HepG2 (cell line): ENCODE results near the gene ABCC5. TPM values are rescaled to one million over a fixed set of nuclear protein-coding genes. Genes with fewer than 3 reads are reported as not detected.

Experiments
- DBP ChIP-seq: sonication (generic); formaldehyde crosslinking; IDR thresholded peaks from 2 replicates; pipeline ENCODE4 v1.4.0; 2020; ENCODE audit warnings: missing genetic modification reagents; ENCODE audit errors: not compliant biosample characterization
- EEA1 ChIP-seq: sonication (generic); formaldehyde crosslinking; IDR thresholded peaks from 2 replicates; pipeline ENCODE4 v1.5.1; 2020; ENCODE audit warnings: mild to moderate bottlenecking, missing genetic modification reagents, borderline replicate concordance
- FOSL2 ChIP-seq: sonication (generic); formaldehyde crosslinking; IDR thresholded peaks from 2 replicates; pipeline ENCODE4 v1.4.0; 2020; ENCODE audit warnings: missing genetic modification reagents
- FOXM1 ChIP-seq: sonication (generic); formaldehyde crosslinking; IDR thresholded peaks from 2 replicates; pipeline ENCODE4 v1.5.0; 2020; ENCODE audit warnings: missing genetic modification reagents
- HNF4A ChIP-seq: sonication (generic); formaldehyde crosslinking; IDR thresholded peaks from 2 replicates; pipeline ENCODE4 v1.4.0; 2020; ENCODE audit warnings: missing genetic modification reagents
- HNF4G ChIP-seq, 2 experiments: sonication (generic) in 1 of 2; formaldehyde crosslinking in 1 of 2; IDR thresholded peaks; 2 replicates each; pipeline versions ENCODE4 v1.4.0 to v1.6.1; 2011 to 2020; ENCODE audit warnings: borderline replicate concordance in 2 of 2, low read depth in 2 of 2, mild to moderate bottlenecking in 2 of 2, low read length in 1 of 2, missing genetic modification reagents in 1 of 2, moderate library complexity in 1 of 2
- HNRNPLL ChIP-seq: fragments of 200-400 bp; formaldehyde crosslinking; IDR thresholded peaks from 2 replicates; pipeline ENCODE4 v1.6.1; 2017; ENCODE audit warnings: mild to moderate bottlenecking, low read depth, low read length; ENCODE audit not compliant: poor library complexity, severe bottlenecking
- LBX2 ChIP-seq: sonication (generic); formaldehyde crosslinking; IDR thresholded peaks from 2 replicates; pipeline ENCODE4 v1.5.0; 2020; ENCODE audit warnings: missing genetic modification reagents, mild to moderate bottlenecking, borderline replicate concordance
- MED13 ChIP-seq: sonication (generic); formaldehyde crosslinking; IDR thresholded peaks from 2 replicates; pipeline ENCODE4 v1.5.0; 2020; ENCODE audit warnings: missing genetic modification reagents
- MYNN ChIP-seq: sonication (generic); formaldehyde crosslinking; IDR thresholded peaks from 2 replicates; pipeline ENCODE4 v1.4.0; 2020; ENCODE audit warnings: mild to moderate bottlenecking, low read depth, missing genetic modification reagents
- NFATC3 ChIP-seq: sonication (generic); formaldehyde crosslinking; IDR thresholded peaks from 2 replicates; pipeline ENCODE4 v1.5.1; 2020; ENCODE audit warnings: mild to moderate bottlenecking, missing genetic modification reagents
- NFKB2 ChIP-seq: sonication (generic); formaldehyde crosslinking; IDR thresholded peaks from 2 replicates; pipeline ENCODE4 v1.4.0; 2020; ENCODE audit warnings: missing genetic modification reagents, borderline replicate concordance
- NR2C2 ChIP-seq: sonication (generic); formaldehyde crosslinking; IDR thresholded peaks from 2 replicates; pipeline ENCODE4 v1.4.0; 2020; ENCODE audit warnings: missing genetic modification reagents, mild to moderate bottlenecking, moderate library complexity, borderline replicate concordance
- SNRNP70 ChIP-seq: fragments of 200-400 bp; formaldehyde crosslinking; IDR thresholded peaks from 2 replicates; pipeline ENCODE4 v1.6.1; 2017; ENCODE audit warnings: mild to moderate bottlenecking, low read depth, low read length, moderate library complexity
- SUZ12 ChIP-seq: fragments of 150-350 bp; IDR thresholded peaks from 2 replicates; pipeline ENCODE4 v1.6.1; 2014; ENCODE audit warnings: low read depth, low read length
- TBX2 ChIP-seq: sonication (generic); formaldehyde crosslinking; IDR thresholded peaks from 2 replicates; pipeline ENCODE4 v1.5.0; 2020; ENCODE audit warnings: missing genetic modification reagents, mild to moderate bottlenecking, borderline replicate concordance
- TEAD3 ChIP-seq: optimal IDR thresholded peaks from 2 replicates; pipeline ENCODE3; 2016; ENCODE audit warnings: borderline replicate concordance
- ZBTB1 ChIP-seq: sonication (generic); formaldehyde crosslinking; IDR thresholded peaks from 2 replicates; pipeline ENCODE4 v1.4.0; 2020; ENCODE audit warnings: missing genetic modification reagents, borderline replicate concordance
- ZMYM2 ChIP-seq: sonication (generic); formaldehyde crosslinking; IDR thresholded peaks from 2 replicates; pipeline ENCODE4 v1.8.0; 2022; ENCODE audit warnings: mild to moderate bottlenecking, missing genetic modification reagents
- ZNF329 ChIP-seq: sonication (generic); formaldehyde crosslinking; IDR thresholded peaks from 2 replicates; pipeline ENCODE4 v1.9.0; 2021; ENCODE audit warnings: low read depth, mild to moderate bottlenecking, missing genetic modification reagents
- ZNF431 ChIP-seq: sonication (generic); formaldehyde crosslinking; IDR thresholded peaks from 2 replicates; pipeline ENCODE4 v1.9.0; 2022; ENCODE audit warnings: missing genetic modification reagents, low read depth, mild to moderate bottlenecking, borderline replicate concordance
- ZNF543 ChIP-seq: sonication (generic); formaldehyde crosslinking; IDR thresholded peaks from 2 replicates; pipeline ENCODE4 v1.4.0; 2020; ENCODE audit warnings: mild to moderate bottlenecking, missing genetic modification reagents
- ZNF737 ChIP-seq: sonication (generic); formaldehyde crosslinking; IDR thresholded peaks from 2 replicates; pipeline ENCODE4 v1.5.0; 2020; ENCODE audit warnings: missing genetic modification reagents, mild to moderate bottlenecking, borderline replicate concordance
- polyA plus RNA-seq, 8 experiments: library from polyadenylated mRNA; depleted of rRNA in 3 of 8; stranded (reverse) in 7 of 8; unstranded in 1 of 8; fragments of >200 nt; fragmentation: Illumina TruSeq in 4 of 8; extraction: Trizol in 4 of 8; gene quantifications; 2 replicates each; pipeline versions ENCODE4 v1.2.1 to v1.2.3, GENCODE V29; 2011 to 2016; ENCODE audit warnings: low read depth in 4 of 8, missing spikeins in 1 of 8, mixed read lengths in 1 of 8; ENCODE audit not compliant: insufficient read depth in 1 of 8
- total RNA-seq, 5 experiments: library from RNA; depleted of rRNA; stranded (reverse); fragments of >200 nt; fragmentation: Illumina TruSeq; extraction: Trizol; gene quantifications; 2 replicates each; pipeline ENCODE4 v1.2.3, GENCODE V29; 2016; ENCODE audit warnings: low read depth in 1 of 5
- TF ChIP-seq, protein P1 (sequence below): sonication (generic); formaldehyde crosslinking; IDR thresholded peaks from 2 replicates; pipeline ENCODE4 v1.4.0; 2020; ENCODE audit warnings: mild to moderate bottlenecking, missing genetic modification reagents

The ABCC5 gene
- total and polyA plus RNA-seq, 2 of the 13 experiments (the other 11 are each of a cell fraction or from before 2014, with no cell fraction given), result 12.5 to 12.7 TPM

DNA sequence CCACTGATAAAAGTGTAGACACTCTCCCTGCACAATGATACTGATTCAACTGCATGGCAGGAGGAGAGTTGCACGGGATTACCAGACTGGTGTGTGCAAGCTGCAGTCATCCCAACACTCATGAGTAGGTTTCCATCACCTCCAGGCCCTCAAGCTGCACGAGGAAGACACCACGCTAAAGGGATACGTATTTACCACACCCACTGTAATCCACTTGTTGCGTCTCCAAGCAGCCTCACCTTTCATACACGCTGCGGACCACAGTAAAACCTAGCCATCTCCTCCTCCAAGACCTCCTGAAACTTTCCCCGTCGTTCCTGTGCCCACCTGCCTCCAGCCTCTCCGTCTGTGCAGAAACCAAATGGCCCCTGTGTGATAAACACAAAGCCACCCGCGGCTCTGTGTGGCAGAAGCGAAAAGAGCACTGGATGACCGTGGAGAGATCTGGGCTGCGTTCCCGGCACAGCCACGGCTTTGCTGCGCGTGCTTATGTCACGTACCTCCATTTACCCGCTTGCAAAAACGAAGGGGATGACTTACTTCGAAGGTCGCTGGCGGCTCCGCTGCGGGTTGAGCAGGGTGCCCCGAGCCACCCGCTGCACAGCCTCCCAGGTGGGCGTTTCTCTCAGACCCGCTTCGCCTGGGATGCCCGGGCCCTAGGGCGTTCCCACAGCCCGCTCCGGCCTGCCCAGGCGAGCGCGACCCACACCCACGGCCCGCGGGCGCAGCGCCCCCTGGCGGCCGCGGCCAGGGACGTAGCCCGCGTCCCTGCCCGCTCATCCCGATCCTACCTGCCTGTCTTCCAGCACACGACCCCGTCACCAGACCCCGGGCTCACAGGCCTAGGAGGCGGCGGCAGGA, 643 bp downstream of the ABCC5 start (continued):
- TF ChIP-seq DBP (CRISPR knock-in tag) (peak; percentile 72), MED13 (CRISPR knock-in tag) (0 out of 2 replicates have a peak, but pooled peaks have one; percentile 31), HNF4A (CRISPR knock-in tag) (no peak), ZNF329 (CRISPR knock-in tag) (no peak), NR2C2 (no peak), MYNN (CRISPR knock-in tag) (0 out of 2 replicates have a peak, but pooled peaks have one; percentile 19), EEA1 (peak; percentile 8; the same call in 1 of the 2 replicates), TBX2 (CRISPR knock-in tag) (no peak), ZBTB1 (CRISPR knock-in tag) (no peak), ZMYM2 (CRISPR knock-in tag) (no peak), NFATC3 (CRISPR knock-in tag) (no peak), HNRNPLL (peak; percentile 13), NFKB2 (0 out of 2 replicates have a peak, but pooled peaks have one; percentile 26), ZNF431 (CRISPR knock-in tag) (0 out of 2 replicates have a peak, but pooled peaks have one; percentile 65), TEAD3 (CRISPR knock-in tag) (no peak), ZNF737 (CRISPR knock-in tag) (0 out of 2 replicates have a peak, but pooled peaks have one; percentile 6), FOXM1 (CRISPR knock-in tag) (no peak), FOSL2 (no peak; the same call in 1 of the 2 replicates), SUZ12 (no peak), HNF4G (IDR thresholded peaks at IDR 0.05; ENCODE audit: borderline replicate concordance, low read depth, low read length) (no peak), HNF4G (CRISPR knock-in tag; IDR thresholded peaks at IDR 0.05; ENCODE audit: borderline replicate concordance, low read depth) (peak; percentile 46; the same call in 1 of the 2 replicates), LBX2 (CRISPR knock-in tag) (no peak; the same call in 1 of the 2 replicates), SNRNP70 (no peak), ZNF543 (CRISPR knock-in tag) (no peak)
- TF ChIP-seq, protein P1, sequence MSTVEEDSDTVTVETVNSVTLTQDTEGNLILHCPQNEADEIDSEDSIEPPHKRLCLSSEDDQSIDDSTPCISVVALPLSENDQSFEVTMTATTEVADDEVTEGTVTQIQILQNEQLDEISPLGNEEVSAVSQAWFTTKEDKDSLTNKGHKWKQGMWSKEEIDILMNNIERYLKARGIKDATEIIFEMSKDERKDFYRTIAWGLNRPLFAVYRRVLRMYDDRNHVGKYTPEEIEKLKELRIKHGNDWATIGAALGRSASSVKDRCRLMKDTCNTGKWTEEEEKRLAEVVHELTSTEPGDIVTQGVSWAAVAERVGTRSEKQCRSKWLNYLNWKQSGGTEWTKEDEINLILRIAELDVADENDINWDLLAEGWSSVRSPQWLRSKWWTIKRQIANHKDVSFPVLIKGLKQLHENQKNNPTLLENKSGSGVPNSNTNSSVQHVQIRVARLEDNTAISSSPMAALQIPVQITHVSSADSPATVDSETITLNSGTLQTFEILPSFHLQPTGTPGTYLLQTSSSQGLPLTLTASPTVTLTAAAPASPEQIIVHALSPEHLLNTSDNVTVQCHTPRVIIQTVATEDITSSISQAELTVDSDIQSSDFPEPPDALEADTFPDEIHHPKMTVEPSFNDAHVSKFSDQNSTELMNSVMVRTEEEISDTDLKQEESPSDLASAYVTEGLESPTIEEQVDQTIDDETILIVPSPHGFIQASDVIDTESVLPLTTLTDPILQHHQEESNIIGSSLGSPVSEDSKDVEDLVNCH, result no peak
